Natural killer cell (primary cell): ENCODE measurements around the gene ERICH6B. TPM values are rescaled to one million over a fixed set of nuclear protein-coding genes. Genes with fewer than 3 reads are reported as not detected.

Experiments
- ATAC-seq, 3 donors: fragments of 150-1000 bp in 2 of 3; fragments of 200-7000 bp in 1 of 3; cut with Tn5 transposase; 1 replicate in 1 of 3; 2 replicates in 2 of 3; pipeline ENCODE4 v1.10.0; 2021; ENCODE audit warnings: mild to moderate bottlenecking in 2 of 3, moderate library complexity in 2 of 3
- DNase-seq, 2 donors: peaks; one replicate each; pipeline versions ENCODE4 v3.0.0 to v3.0.0-alpha.2; 2013 to 2021; ENCODE audit warnings: mixed read lengths in 1 of 2
- H3K27ac ChIP-seq: one replicate; pipeline ENCODE4 v1.5.1; 2013; ENCODE audit warnings: mild to moderate bottlenecking, low read length
- H3K27me3 ChIP-seq: one replicate; pipeline ENCODE4 v1.6.1; 2013; ENCODE audit warnings: low read length; ENCODE audit not compliant: control insufficient read depth, insufficient read depth
- H3K36me3 ChIP-seq: one replicate; pipeline ENCODE4 v1.6.1; 2013; ENCODE audit warnings: low read length; ENCODE audit not compliant: control insufficient read depth, insufficient read depth
- H3K4me1 ChIP-seq: one replicate; pipeline ENCODE4 v1.6.1; 2013; ENCODE audit warnings: low read length; ENCODE audit not compliant: control insufficient read depth, insufficient read depth
- H3K4me3 ChIP-seq: one replicate; pipeline ENCODE4 v1.5.1; 2013; ENCODE audit warnings: low read length
- H3K9me3 ChIP-seq: one replicate; pipeline ENCODE4 v1.6.1; 2013; ENCODE audit warnings: low read length; ENCODE audit not compliant: control insufficient read depth, insufficient read depth
- H3K27ac Mint-ChIP-seq, 2 donors: one replicate each; pipeline ENCODE4 v1.8.0; 2022; ENCODE audit warnings: mild to moderate bottlenecking in 2 of 2, mixed read lengths in 2 of 2, moderate library complexity in 1 of 2
- H3K27me3 Mint-ChIP-seq, 2 donors: one replicate each; pipeline ENCODE4 v1.8.0; 2022; ENCODE audit warnings: low read depth in 2 of 2, mixed read lengths in 2 of 2
- H3K36me3 Mint-ChIP-seq: one replicate; pipeline ENCODE4 v1.8.0; 2022; ENCODE audit warnings: mixed read lengths
- H3K4me1 Mint-ChIP-seq, 2 donors: one replicate each; pipeline ENCODE4 v1.8.0; 2022; ENCODE audit warnings: mixed read lengths in 2 of 2
- H3K4me3 Mint-ChIP-seq: one replicate; pipeline ENCODE4 v1.8.0; 2022; ENCODE audit warnings: mild to moderate bottlenecking, moderate library complexity, mixed read lengths
- H3K9me3 Mint-ChIP-seq, 2 donors: one replicate each; pipeline ENCODE4 v1.8.0; 2022; ENCODE audit warnings: mixed read lengths in 2 of 2
- WGBS: methylation state at CpG from one replicate; pipeline ENCODE4 v1.1.7; 2013; ENCODE audit warnings: missing lambda C conversion rate; ENCODE audit not compliant: insufficient coverage; 5-methylcytosine and 5-hydroxymethylcytosine counted together
- intact Hi-C: fragments of 100-400 bp; cut with micrococcal nuclease; formaldehyde crosslinking; loops from one replicate; pipeline ENCODE4 v1.14.2; 2022
- total RNA-seq, 4 donors: library from RNA; stranded (reverse); fragments of 120-200 nt in 1 of 4; gene quantifications; one replicate each; pipeline versions ENCODE4 v1.2.3 to v1.2.4, GENCODE V29; 2013 to 2022
- TF ChIP-seq, protein P1 (sequence below): fragments of 200-600 bp; IDR thresholded peaks from one replicate; pipeline ENCODE4 v1.8.0; 2022; ENCODE audit warnings: antibody characterized with exemption

The ERICH6B gene
- total RNA-seq, 3 donors from 2014 or later (not counting 1 experiment from before 2014, with no cell fraction given), result not detected

DNA sequence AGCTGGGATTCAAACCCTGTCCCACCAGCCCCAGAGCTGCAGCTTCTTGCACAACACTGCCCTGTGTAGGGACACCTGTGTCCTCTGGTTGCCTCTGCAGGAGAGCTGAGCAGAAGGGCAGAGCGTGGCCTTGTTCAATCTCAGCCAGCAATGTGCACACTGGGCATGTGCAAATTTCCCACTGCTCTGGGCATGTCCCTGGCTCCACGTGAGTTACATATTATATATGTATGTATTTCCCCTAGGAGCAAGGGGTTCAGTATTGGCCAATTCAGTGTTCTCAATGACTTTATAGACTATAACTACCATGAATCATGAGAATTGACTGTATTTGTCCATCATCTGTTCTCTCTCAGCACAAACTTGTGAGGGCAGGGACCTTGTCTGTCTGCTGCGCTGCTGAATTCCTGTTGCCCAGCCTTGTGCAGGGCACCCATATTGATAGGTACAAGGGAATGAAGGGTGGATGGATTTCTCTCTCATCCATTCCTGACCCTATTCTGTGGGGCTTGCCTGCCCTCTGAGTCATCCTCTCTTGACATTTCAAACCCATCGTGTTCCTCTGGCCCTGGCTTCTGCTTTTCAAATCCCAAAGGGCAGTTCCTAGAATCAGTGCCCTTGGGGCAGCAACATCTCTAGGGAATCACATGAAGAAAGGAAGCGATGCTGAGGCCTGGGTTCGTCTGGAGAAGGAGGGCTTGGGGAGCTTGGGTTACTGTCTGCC is 69.7 kb downstream of the ERICH6B start:
- peaks cover 5 to 13% of the 10 kb centered on the region in 2 donors for H3K27me3 Mint-ChIP-seq
- H3K36me3 Mint-ChIP-seq, result no peaks in the 10 kb centered on the region
- no peaks in the 10 kb centered on the region for H3K4me1 ChIP-seq
- no peaks in the 10 kb centered on the region for H3K4me1 Mint-ChIP-seq
- H3K27ac Mint-ChIP-seq, result no peak overlapping the region
- no peaks in the 10 kb centered on the region for H3K36me3 ChIP-seq
- WGBS, result 77% methylated on average over 6 of the region's 6 CpGs
- H3K9me3 ChIP-seq, result no peaks in the 10 kb centered on the region
- H3K27ac ChIP-seq, result no peak overlapping the region
- no peak overlapping the region for H3K4me3 ChIP-seq
- ATAC-seq (no peak), DNase-seq (no peak)
- H3K4me3 Mint-ChIP-seq, result no peak overlapping the region
- H3K27me3 ChIP-seq, result no peaks in the 10 kb centered on the region
- intact Hi-C loops, result no loop called here
- TF ChIP-seq, protein P1, sequence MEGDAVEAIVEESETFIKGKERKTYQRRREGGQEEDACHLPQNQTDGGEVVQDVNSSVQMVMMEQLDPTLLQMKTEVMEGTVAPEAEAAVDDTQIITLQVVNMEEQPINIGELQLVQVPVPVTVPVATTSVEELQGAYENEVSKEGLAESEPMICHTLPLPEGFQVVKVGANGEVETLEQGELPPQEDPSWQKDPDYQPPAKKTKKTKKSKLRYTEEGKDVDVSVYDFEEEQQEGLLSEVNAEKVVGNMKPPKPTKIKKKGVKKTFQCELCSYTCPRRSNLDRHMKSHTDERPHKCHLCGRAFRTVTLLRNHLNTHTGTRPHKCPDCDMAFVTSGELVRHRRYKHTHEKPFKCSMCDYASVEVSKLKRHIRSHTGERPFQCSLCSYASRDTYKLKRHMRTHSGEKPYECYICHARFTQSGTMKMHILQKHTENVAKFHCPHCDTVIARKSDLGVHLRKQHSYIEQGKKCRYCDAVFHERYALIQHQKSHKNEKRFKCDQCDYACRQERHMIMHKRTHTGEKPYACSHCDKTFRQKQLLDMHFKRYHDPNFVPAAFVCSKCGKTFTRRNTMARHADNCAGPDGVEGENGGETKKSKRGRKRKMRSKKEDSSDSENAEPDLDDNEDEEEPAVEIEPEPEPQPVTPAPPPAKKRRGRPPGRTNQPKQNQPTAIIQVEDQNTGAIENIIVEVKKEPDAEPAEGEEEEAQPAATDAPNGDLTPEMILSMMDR, result no peak
- no peaks in the 10 kb centered on the region for H3K9me3 Mint-ChIP-seq

DNA sequence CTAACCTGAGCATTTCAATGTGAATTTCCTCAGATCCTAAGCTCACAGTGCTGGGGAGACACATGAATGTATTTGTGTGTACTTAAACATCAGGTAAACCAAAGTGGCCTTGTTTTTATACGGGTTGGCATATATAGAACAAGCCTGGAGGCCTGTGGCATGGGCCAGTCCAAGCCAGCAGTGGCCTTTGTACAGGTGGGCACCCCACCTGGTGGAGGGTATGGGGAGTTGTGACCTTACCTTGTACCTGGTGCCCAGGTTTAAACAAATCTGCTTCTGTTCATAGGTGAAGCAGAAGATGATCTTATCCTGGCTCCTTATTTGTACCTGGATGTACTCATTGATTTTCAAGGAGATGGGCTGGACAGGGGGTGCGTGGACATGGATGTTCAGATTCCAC is 71.0 kb downstream of the ERICH6B start:
- peaks cover 2 to 8% of the 10 kb centered on the region in 2 donors for H3K27me3 Mint-ChIP-seq
- no peaks in the 10 kb centered on the region for H3K4me1 ChIP-seq
- H3K27ac Mint-ChIP-seq, result no peak overlapping the region
- intact Hi-C loops, result no loop called here
- ATAC-seq, result no peak
- no peaks in the 10 kb centered on the region for H3K4me1 Mint-ChIP-seq
- H3K36me3 ChIP-seq, result no peaks in the 10 kb centered on the region
- H3K9me3 Mint-ChIP-seq, result no peaks in the 10 kb centered on the region
- no peak overlapping the region for H3K4me3 Mint-ChIP-seq
- TF ChIP-seq, protein P1, result no peak
- DNase-seq, result no peak
- no peaks in the 10 kb centered on the region for H3K27me3 ChIP-seq
- H3K9me3 ChIP-seq, result no peaks in the 10 kb centered on the region
- H3K4me3 ChIP-seq, result no peak overlapping the region
- H3K27ac ChIP-seq, result no peak overlapping the region
- H3K36me3 Mint-ChIP-seq, result no peaks in the 10 kb centered on the region
- 87% methylated on average over 2 of the region's 2 CpGs for WGBS

DNA sequence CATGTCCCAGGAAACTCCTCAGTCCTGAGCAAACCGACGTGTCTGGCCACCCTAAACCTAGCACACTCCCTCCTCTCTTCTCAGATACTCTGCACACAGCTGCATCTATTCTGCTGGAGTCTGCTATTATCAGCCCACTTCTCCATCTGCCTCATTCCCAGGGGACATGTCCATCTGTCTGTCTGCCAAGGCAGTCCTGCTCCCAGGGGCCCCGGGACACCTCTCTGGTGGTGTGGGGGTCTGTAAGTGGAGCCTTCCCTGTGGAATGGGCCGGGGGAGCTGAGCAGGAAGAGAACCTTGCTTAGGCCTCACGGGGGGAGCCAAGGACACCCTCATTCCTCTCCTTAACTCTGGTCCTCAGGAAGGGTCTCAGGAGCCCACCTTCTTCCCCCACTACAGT is 72.7 kb downstream of the ERICH6B start:
- H3K27ac Mint-ChIP-seq, result no peak overlapping the region
- Histone ChIP-seq H3K9me3 (no peaks in the 10 kb centered on the region), H3K4me3 (no peak overlapping the region), H3K27ac (no peak overlapping the region), H3K4me1 (no peaks in the 10 kb centered on the region), H3K36me3 (no peaks in the 10 kb centered on the region), H3K27me3 (no peaks in the 10 kb centered on the region)
- H3K36me3 Mint-ChIP-seq, result no peaks in the 10 kb centered on the region
- DNase-seq, result no peak
- intact Hi-C loops, result no loop called here
- TF ChIP-seq, protein P1, result no peak
- H3K4me1 Mint-ChIP-seq, result no peaks in the 10 kb centered on the region
- no peak overlapping the region for H3K4me3 Mint-ChIP-seq
- WGBS, result 90% methylated on average over 3 of the region's 5 CpGs
- no peaks in the 10 kb centered on the region for H3K27me3 Mint-ChIP-seq
- H3K9me3 Mint-ChIP-seq, result no peaks in the 10 kb centered on the region
- no peak for ATAC-seq

DNA sequence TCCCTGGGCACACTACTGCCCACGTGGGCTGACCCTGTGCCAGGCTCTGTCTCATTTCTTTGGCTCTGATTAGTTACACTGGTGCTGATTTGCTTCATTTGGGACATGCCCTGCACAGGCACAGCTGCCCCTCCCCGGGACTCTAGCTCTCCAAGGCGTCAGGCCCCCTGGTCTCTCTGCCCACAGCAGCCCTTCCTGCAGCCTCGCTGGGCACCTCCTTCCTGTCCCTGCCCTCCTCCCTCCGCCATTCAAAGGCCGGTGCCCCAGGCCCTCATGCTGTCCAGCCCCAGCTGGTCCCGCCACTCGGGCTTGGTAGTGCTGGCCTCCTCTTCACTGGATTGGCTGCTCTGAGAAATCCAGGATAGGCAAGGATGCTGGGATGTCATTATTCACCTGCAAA is 73.1 kb downstream of the ERICH6B start:
- Histone ChIP-seq H3K27ac (no peak overlapping the region), H3K4me3 (no peak overlapping the region), H3K36me3 (no peaks in the 10 kb centered on the region), H3K4me1 (no peaks in the 10 kb centered on the region), H3K9me3 (no peaks in the 10 kb centered on the region), H3K27me3 (no peaks in the 10 kb centered on the region)
- H3K4me3 Mint-ChIP-seq, result no peak overlapping the region
- no peaks in the 10 kb centered on the region for H3K27me3 Mint-ChIP-seq
- no peaks in the 10 kb centered on the region for H3K4me1 Mint-ChIP-seq
- intact Hi-C loops, result no loop called here
- TF ChIP-seq, protein P1, result no peak
- 78% methylated on average over 8 of the region's 8 CpGs for WGBS
- H3K9me3 Mint-ChIP-seq, result no peaks in the 10 kb centered on the region
- H3K36me3 Mint-ChIP-seq, result no peaks in the 10 kb centered on the region
- ATAC-seq (no peak), DNase-seq (no peak)
- H3K27ac Mint-ChIP-seq, result no peak overlapping the region
